ENCODE results near the gene ALOX15B.

The ALOX15B gene

DNA sequence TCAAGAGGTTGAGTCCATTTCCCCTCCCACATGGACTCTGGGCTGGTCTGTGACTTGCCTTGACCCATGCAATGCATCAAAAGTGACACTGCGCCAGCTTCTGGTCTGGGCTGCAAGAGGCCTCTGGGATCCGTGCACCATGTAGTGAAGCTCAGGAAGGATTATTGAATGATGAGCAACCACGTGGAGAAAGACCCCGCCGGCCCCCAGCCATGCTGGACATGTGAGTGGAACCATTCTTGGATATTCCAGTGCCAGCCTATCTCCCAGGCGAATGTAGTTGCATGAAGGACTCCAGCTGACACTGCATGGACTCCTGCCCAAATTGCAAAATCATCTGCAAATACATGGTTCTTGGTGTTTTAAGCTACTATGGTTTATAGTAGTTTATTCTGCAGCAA, 7.6 kb upstream of the ALOX15B start:
- DNase-seq = no peak
- Mint-ChIP-seq H3K9me3 (peaks cover 11% of the 10 kb centered on the region), H3K4me1 (no peaks in the 10 kb centered on the region), H3K36me3 (ENCODE audit: low read depth) (no peaks in the 10 kb centered on the region), H3K27me3 (ENCODE audit: low read depth, poor library complexity) (peaks cover 82% of the 10 kb centered on the region), H3K27ac (no peak overlapping the region), H3K4me3 (no peak overlapping the region)
- TF ChIP-seq, protein P1, sequence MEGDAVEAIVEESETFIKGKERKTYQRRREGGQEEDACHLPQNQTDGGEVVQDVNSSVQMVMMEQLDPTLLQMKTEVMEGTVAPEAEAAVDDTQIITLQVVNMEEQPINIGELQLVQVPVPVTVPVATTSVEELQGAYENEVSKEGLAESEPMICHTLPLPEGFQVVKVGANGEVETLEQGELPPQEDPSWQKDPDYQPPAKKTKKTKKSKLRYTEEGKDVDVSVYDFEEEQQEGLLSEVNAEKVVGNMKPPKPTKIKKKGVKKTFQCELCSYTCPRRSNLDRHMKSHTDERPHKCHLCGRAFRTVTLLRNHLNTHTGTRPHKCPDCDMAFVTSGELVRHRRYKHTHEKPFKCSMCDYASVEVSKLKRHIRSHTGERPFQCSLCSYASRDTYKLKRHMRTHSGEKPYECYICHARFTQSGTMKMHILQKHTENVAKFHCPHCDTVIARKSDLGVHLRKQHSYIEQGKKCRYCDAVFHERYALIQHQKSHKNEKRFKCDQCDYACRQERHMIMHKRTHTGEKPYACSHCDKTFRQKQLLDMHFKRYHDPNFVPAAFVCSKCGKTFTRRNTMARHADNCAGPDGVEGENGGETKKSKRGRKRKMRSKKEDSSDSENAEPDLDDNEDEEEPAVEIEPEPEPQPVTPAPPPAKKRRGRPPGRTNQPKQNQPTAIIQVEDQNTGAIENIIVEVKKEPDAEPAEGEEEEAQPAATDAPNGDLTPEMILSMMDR (IDR thresholded peaks at IDR 0.05) = no peak

- no peaks in the 10 kb centered on the region for H3K4me1 Mint-ChIP-seq
- peaks cover 83% of the 10 kb centered on the region for H3K27me3 Mint-ChIP-seq (ENCODE audit: low read depth, poor library complexity)
- TF ChIP-seq, protein P1 (IDR thresholded peaks at IDR 0.05) = no peak
- H3K27ac Mint-ChIP-seq = no peak overlapping the region
- H3K4me3 Mint-ChIP-seq = no peak overlapping the region
- H3K9me3 Mint-ChIP-seq = peaks cover 11% of the 10 kb centered on the region
- no peak for DNase-seq
- no peaks in the 10 kb centered on the region for H3K36me3 Mint-ChIP-seq (ENCODE audit: low read depth)
Observed at GRCh38 chr17:8031950-8032349, 6.9 kb upstream of the ALOX15B start.

DNA sequence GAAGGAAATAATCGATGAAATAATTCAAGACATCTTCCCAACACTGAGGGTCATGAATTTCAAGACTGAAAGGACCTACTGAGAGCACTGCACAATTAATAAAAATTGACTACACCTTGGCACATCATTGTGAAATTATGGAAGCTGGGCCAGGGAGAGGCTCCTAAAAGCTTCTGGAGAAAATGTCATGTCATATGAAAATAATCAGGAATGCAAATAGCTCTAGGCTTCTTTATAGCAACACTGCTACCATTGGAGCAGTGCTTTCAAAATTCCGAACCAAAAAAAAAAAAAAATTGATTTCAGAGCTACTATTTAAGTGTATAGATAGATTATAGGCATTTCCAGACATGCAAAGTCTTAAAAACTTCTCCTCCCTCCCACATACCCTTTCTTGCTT, 6.4 kb upstream of the ALOX15B start:
- Mint-ChIP-seq H3K9me3 (peaks cover 10% of the 10 kb centered on the region), H3K27me3 (ENCODE audit: low read depth, poor library complexity) (peaks cover 82% of the 10 kb centered on the region), H3K4me3 (no peak overlapping the region), H3K4me1 (no peaks in the 10 kb centered on the region), H3K27ac (no peak overlapping the region), H3K36me3 (ENCODE audit: low read depth) (no peaks in the 10 kb centered on the region)
- no peak for DNase-seq
- TF ChIP-seq, protein P1 (IDR thresholded peaks at IDR 0.05) = no peak

- Mint-ChIP-seq H3K36me3 (ENCODE audit: low read depth) (no peaks in the 10 kb centered on the region), H3K4me1 (no peaks in the 10 kb centered on the region), H3K27me3 (ENCODE audit: low read depth, poor library complexity) (peaks cover 59% of the 10 kb centered on the region), H3K4me3 (no peak overlapping the region), H3K9me3 (no peaks in the 10 kb centered on the region), H3K27ac (no peak overlapping the region)
- TF ChIP-seq, protein P1 (IDR thresholded peaks at IDR 0.05) = no peak
- DNase-seq = no peak
Observed at GRCh38 chr17:8039611-8040168, 831 bp downstream of the ALOX15B start.

GRCh38 chr17:8041249-8041928, 2.5 kb downstream of the ALOX15B start:
- Mint-ChIP-seq H3K27me3 (ENCODE audit: low read depth, poor library complexity) (peaks cover 54% of the 10 kb centered on the region), H3K36me3 (ENCODE audit: low read depth) (no peaks in the 10 kb centered on the region), H3K9me3 (no peaks in the 10 kb centered on the region), H3K4me1 (peaks cover 5% of the 10 kb centered on the region), H3K27ac (no peak overlapping the region), H3K4me3 (no peak overlapping the region)
- TF ChIP-seq, protein P1 (IDR thresholded peaks at IDR 0.05) = peak; percentile 45
- no peak for DNase-seq

DNA sequence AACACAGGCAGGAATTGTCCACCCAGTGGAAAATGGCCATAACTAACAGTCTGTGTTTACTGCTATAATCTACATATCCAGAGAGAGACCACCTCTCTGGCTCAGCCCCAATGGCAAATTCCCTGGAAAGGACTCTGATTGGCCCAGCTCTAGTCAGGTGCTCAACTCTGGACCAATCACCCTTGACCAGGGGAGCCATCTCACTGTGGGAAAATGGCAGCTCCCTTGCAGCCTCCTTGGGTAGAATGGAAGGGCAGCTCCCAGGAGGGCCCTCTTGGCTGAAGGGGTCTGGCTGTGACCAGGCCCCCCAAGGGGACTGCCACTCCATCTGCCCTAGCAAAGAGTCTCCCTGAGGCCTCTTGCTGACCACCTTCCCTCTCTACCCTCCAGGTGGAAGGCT, 3.1 kb downstream of the ALOX15B start:
- peaks cover 55% of the 10 kb centered on the region for H3K27me3 Mint-ChIP-seq (ENCODE audit: low read depth, poor library complexity)
- no peak overlapping the region for H3K4me3 Mint-ChIP-seq
- no peak overlapping the region for H3K27ac Mint-ChIP-seq
- no peaks in the 10 kb centered on the region for H3K9me3 Mint-ChIP-seq
- peaks cover 5% of the 10 kb centered on the region for H3K4me1 Mint-ChIP-seq
- no peaks in the 10 kb centered on the region for H3K36me3 Mint-ChIP-seq (ENCODE audit: low read depth)
- no peak for DNase-seq
- TF ChIP-seq, protein P1 (IDR thresholded peaks at IDR 0.05) = no peak
